H1 (cell line): ENCODE measurements around the gene CTNND2. TPM values are rescaled to one million over a fixed set of nuclear protein-coding genes. Genes with fewer than 3 reads are reported as not detected.

Source experiments
- CTCF ChIA-PET: fragments of 300-600 bp; sonication (Branson Sonifier 250); formaldehyde crosslinking; loops from one replicate; lab custom pipeline; 2021; ENCODE audit not compliant: partially characterized antibody; lab: Charles Lee
- POLR2A ChIA-PET: fragments of 300-600 bp; sonication (Branson Sonifier 250); formaldehyde crosslinking; loops from one replicate; lab custom pipeline; 2021; ENCODE audit warnings: inconsistent platforms; ENCODE audit not compliant: partially characterized antibody; lab: Charles Lee
- DNase-seq, 2 experiments: peaks; one replicate each; pipeline versions ENCODE4 v3.0.0 to v3.0.0-alpha.2; 2010 to 2022; ENCODE audit warnings: low spot score in 2 of 2, low read depth in 1 of 2, mixed read lengths in 1 of 2
- FAIRE-seq: peaks from 2 replicates; lab custom pipeline; 2011; peaks lifted over from hg19 to GRCh38; lab: Jason Lieb, UNC
- H2AFZ ChIP-seq: 2 replicates; pipeline ENCODE4 v1.8.1; 2012; ENCODE audit warnings: low read length, inconsistent platforms
- H2AK5ac ChIP-seq: 2 replicates; pipeline ENCODE4 v1.6.1; 2013; ENCODE audit warnings: low read depth, low read length
- H2BK120ac ChIP-seq: replicated peaks from 2 replicates; pipeline ENCODE3; 2013; ENCODE audit warnings: low read depth, low read length, inconsistent platforms
- H2BK12ac ChIP-seq: 2 replicates; pipeline ENCODE4 v1.6.1; 2013; ENCODE audit warnings: low read depth, low read length
- H2BK15ac ChIP-seq: 2 replicates; pipeline ENCODE4 v1.6.1; 2013; ENCODE audit warnings: low read length
- H2BK20ac ChIP-seq: 2 replicates; pipeline ENCODE4 v1.6.1; 2013; ENCODE audit warnings: low read length
- H2BK5ac ChIP-seq: 2 replicates; pipeline ENCODE4 v1.6.1; 2013; ENCODE audit warnings: low read depth, low read length
- H3K14ac ChIP-seq: 2 replicates; pipeline ENCODE4 v1.6.1; 2013; ENCODE audit warnings: inconsistent platforms; ENCODE audit not compliant: insufficient read length
- H3K18ac ChIP-seq: 2 replicates; pipeline ENCODE4 v1.6.1; 2013; ENCODE audit warnings: low read length; ENCODE audit errors: extremely low read depth
- H3K23ac ChIP-seq: 2 replicates; pipeline ENCODE4 v1.6.1; 2013; ENCODE audit warnings: inconsistent platforms; ENCODE audit not compliant: insufficient read length
- H3K23me2 ChIP-seq: 2 replicates; pipeline ENCODE4 v1.6.1; 2013; ENCODE audit warnings: low read depth, low read length
- H3K27ac ChIP-seq: 2 replicates; pipeline ENCODE4 v1.6.1; 2011; ENCODE audit warnings: low read depth, low read length, inconsistent platforms
- H3K27me3 ChIP-seq, 4 experiments: replicated peaks in 1 of 4; 1 replicate in 1 of 4; 2 replicates in 3 of 4; pipeline versions ENCODE4 v1.6.1 to v1.8.1; 2011 to 2013; ENCODE audit warnings: low read length in 3 of 4, mild to moderate bottlenecking in 3 of 4, inconsistent platforms in 2 of 4, mixed read lengths in 2 of 4, moderate library complexity in 1 of 4; ENCODE audit not compliant: control insufficient read depth in 3 of 4, insufficient read depth in 3 of 4; ENCODE audit errors: extremely low read depth in 1 of 4
- H3K36me3 ChIP-seq, 4 experiments: 2 replicates each; pipeline versions ENCODE4 v1.6.1 to v1.8.1; 2011 to 2013; ENCODE audit warnings: mild to moderate bottlenecking in 4 of 4, low read length in 3 of 4, moderate library complexity in 2 of 4, control low read depth in 1 of 4, inconsistent platforms in 1 of 4; ENCODE audit not compliant: insufficient read depth in 4 of 4, control insufficient read depth in 2 of 4
- H3K4ac ChIP-seq: replicated peaks from 2 replicates; pipeline ENCODE3; 2013; ENCODE audit warnings: low read length, low read depth, mixed read lengths, inconsistent platforms; ENCODE audit not compliant: insufficient read length
- H3K4me1 ChIP-seq, 4 experiments: replicated peaks in 1 of 4; 1 replicate in 1 of 4; 2 replicates in 3 of 4; pipeline versions ENCODE4 v1.6.1 to v1.8.1; 2011 to 2013; ENCODE audit warnings: low read length in 3 of 4, inconsistent platforms in 2 of 4, mixed read lengths in 1 of 4; ENCODE audit not compliant: insufficient read depth in 4 of 4, control insufficient read depth in 3 of 4
- H3K4me2 ChIP-seq, 2 experiments: 2 replicates each; pipeline versions ENCODE4 v1.6.1 to v1.8.1; 2011 to 2013; ENCODE audit warnings: low read depth in 2 of 2, low read length in 2 of 2, control low read depth in 1 of 2, inconsistent platforms in 1 of 2, mild to moderate bottlenecking in 1 of 2; ENCODE audit not compliant: insufficient read depth in 1 of 2
- H3K4me3 ChIP-seq, 4 experiments: fragments of 200-600, 300-600 bp in 1 of 4; sonication (generic), shearing (Covaris generic), sonication (Bioruptor Twin) in 1 of 4; 2 replicates each; pipeline versions ENCODE4 v1.5.1 to v1.8.1; 2011 to 2016; ENCODE audit warnings: low read length in 4 of 4, low read depth in 3 of 4, control low read depth in 2 of 4, inconsistent platforms in 2 of 4, mild to moderate bottlenecking in 2 of 4, mixed read lengths in 1 of 4, moderate library complexity in 1 of 4; ENCODE audit not compliant: insufficient read depth in 2 of 4; ENCODE audit errors: extremely low read depth in 1 of 4
- H3K56ac ChIP-seq: replicated peaks from 2 replicates; pipeline ENCODE3; 2013; ENCODE audit warnings: low read depth, mild to moderate bottlenecking, mixed read lengths, low read length, inconsistent platforms; ENCODE audit not compliant: insufficient read length
- H3K79me1 ChIP-seq: 2 replicates; pipeline ENCODE4 v1.6.1; 2013; ENCODE audit warnings: low read depth, low read length, control low read depth
- H3K79me2 ChIP-seq, 2 experiments: 2 replicates each; pipeline versions ENCODE4 v1.6.1 to v1.8.1; 2012 to 2013; ENCODE audit warnings: low read length in 2 of 2, mild to moderate bottlenecking in 2 of 2, inconsistent platforms in 1 of 2; ENCODE audit not compliant: insufficient read depth in 2 of 2, control insufficient read depth in 1 of 2
- H3K9ac ChIP-seq, 4 experiments: replicated peaks in 1 of 4; 1 replicate in 1 of 4; 2 replicates in 3 of 4; pipeline versions ENCODE4 v1.6.1 to v1.8.1; 2011 to 2013; ENCODE audit warnings: low read depth in 3 of 4, low read length in 3 of 4, control low read depth in 2 of 4, mild to moderate bottlenecking in 2 of 4, moderate library complexity in 2 of 4, inconsistent platforms in 1 of 4; ENCODE audit errors: extremely low read depth in 1 of 4
- H3K9me3 ChIP-seq, 2 experiments: 2 replicates each; pipeline versions ENCODE4 v1.6.1 to v1.8.1; 2012 to 2013; ENCODE audit warnings: mild to moderate bottlenecking in 2 of 2, moderate library complexity in 2 of 2, control low read depth in 1 of 2, inconsistent platforms in 1 of 2, low read depth in 1 of 2, low read length in 1 of 2, mixed read lengths in 1 of 2; ENCODE audit not compliant: insufficient read depth in 2 of 2
- H4K20me1 ChIP-seq, 2 experiments: replicated peaks in 1 of 2; 2 replicates each; pipeline versions ENCODE3 to v1.8.1; 2011 to 2013; ENCODE audit warnings: inconsistent platforms in 2 of 2, low read length in 2 of 2, mild to moderate bottlenecking in 1 of 2; ENCODE audit not compliant: insufficient read depth in 2 of 2, control insufficient read depth in 1 of 2
- H4K5ac ChIP-seq: 2 replicates; pipeline ENCODE4 v1.6.1; 2013; ENCODE audit warnings: low read length, low read depth, mixed read lengths, inconsistent platforms; ENCODE audit not compliant: insufficient read length
- H4K8ac ChIP-seq: 2 replicates; pipeline ENCODE4 v1.8.0; 2013; ENCODE audit warnings: mild to moderate bottlenecking, moderate library complexity, low read length, inconsistent platforms; ENCODE audit not compliant: insufficient read depth; ENCODE audit errors: extremely low read depth
- H4K91ac ChIP-seq: replicated peaks from 2 replicates; pipeline ENCODE3; 2013; ENCODE audit warnings: low read length, mixed read lengths, inconsistent platforms; ENCODE audit not compliant: insufficient read length
- EP300 ChIP-seq, 2 experiments: IDR thresholded peaks; 1 replicate in 1 of 2; 2 replicates in 1 of 2; pipeline ENCODE4 v1.6.1; 2011 to 2012; ENCODE audit warnings: low read depth in 2 of 2, low read length in 2 of 2, mild to moderate bottlenecking in 2 of 2, borderline replicate concordance in 1 of 2, inconsistent platforms in 1 of 2, moderate library complexity in 1 of 2
- JUN ChIP-seq: IDR thresholded peaks from 2 replicates; pipeline ENCODE4 v1.6.1; 2011; ENCODE audit warnings: low read depth, mild to moderate bottlenecking, improper control_type of control experiment, low read length
- JUND ChIP-seq: IDR thresholded peaks from 2 replicates; pipeline ENCODE4 v1.6.1; 2011; ENCODE audit warnings: mild to moderate bottlenecking, improper control_type of control experiment, low read length
- NRF1 ChIP-seq: IDR thresholded peaks from 2 replicates; pipeline ENCODE4 v1.6.1; 2011; ENCODE audit warnings: mild to moderate bottlenecking, low read depth, low read length, improper control_type of control experiment
- POLR2AphosphoS5 ChIP-seq: IDR thresholded peaks from 2 replicates; pipeline ENCODE4 v1.6.1; 2011; ENCODE audit warnings: low read depth, low read length
- RAD21 ChIP-seq, 2 experiments: IDR thresholded peaks in 1 of 2; conservative IDR thresholded peaks in 1 of 2; 2 replicates each; pipeline ENCODE4 v1.6.1; 2011; ENCODE audit warnings: low read depth in 2 of 2, low read length in 2 of 2, improper control_type of control experiment in 1 of 2, inconsistent platforms in 1 of 2, mild to moderate bottlenecking in 1 of 2, moderate library complexity in 1 of 2
- RBBP5 ChIP-seq: IDR thresholded peaks from 2 replicates; pipeline ENCODE4 v1.7.1; 2012; ENCODE audit warnings: low read depth, mild to moderate bottlenecking, inconsistent platforms, low read length, moderate library complexity, borderline replicate concordance
- SAP30 ChIP-seq: fragments of 300-600 bp; sonication (generic); IDR thresholded peaks from 2 replicates; pipeline ENCODE4 v1.7.1; 2012; ENCODE audit warnings: low read length, moderate library complexity, mild to moderate bottlenecking, inconsistent platforms; ENCODE audit not compliant: insufficient read depth, insufficient replicate concordance
- SRF ChIP-seq: IDR thresholded peaks from 2 replicates; pipeline ENCODE4 v1.6.1; 2011; ENCODE audit warnings: mild to moderate bottlenecking, low read depth, low read length, moderate library complexity
- WGBS, 2 experiments: shearing (Covaris generic) in 1 of 2; methylation state at CpG; one replicate each; pipeline versions ENCODE4 v1.1.6 to v1.1.7; 2013 to 2015; ENCODE audit warnings: low lambda C conversion rate in 2 of 2, mixed read lengths in 2 of 2, inconsistent platforms in 1 of 2, low coverage in 1 of 2, missing lambda C conversion rate in 1 of 2; ENCODE audit not compliant: insufficient replicate concordance in 2 of 2, insufficient coverage in 1 of 2, insufficient read length in 1 of 2; ENCODE audit errors: extremely low coverage in 1 of 2, missing lambda C conversion rate in 1 of 2; 5-methylcytosine and 5-hydroxymethylcytosine counted together
- polyA plus RNA-seq, 7 experiments: library from polyadenylated mRNA; depleted of rRNA in 3 of 7; stranded (reverse) in 5 of 7; unstranded in 2 of 7; fragments of >200 nt in 5 of 7; fragments of 200-250 nt in 2 of 7; gene quantifications; 1 replicate in 5 of 7; 2 replicates in 1 of 7; 4 replicates in 1 of 7; pipeline versions ENCODE4 v1.2.1 to v1.2.3, GENCODE V29; 2011 to 2013; ENCODE audit warnings: missing spikeins in 2 of 7, mixed read lengths in 2 of 7
- total RNA-seq: library from RNA; stranded (reverse); fragmentation: NEBNext Ultra II Directional; extraction: Animal tissue kit (Norgen Biotek cat#: 25700); gene quantifications from 2 replicates; pipeline ENCODE4 v1.2.1, GENCODE V29; 2021
- TF ChIP-seq, protein P1 (sequence below): IDR thresholded peaks from 2 replicates; pipeline ENCODE4 v1.6.1; 2012; ENCODE audit warnings: low read length, inconsistent platforms

The CTNND2 gene
- total and polyA plus RNA-seq, 2 of the 8 experiments (the other 6 are each of a cell fraction or from before 2014, with no cell fraction given) = 7.4 to 14.2 TPM

DNA sequence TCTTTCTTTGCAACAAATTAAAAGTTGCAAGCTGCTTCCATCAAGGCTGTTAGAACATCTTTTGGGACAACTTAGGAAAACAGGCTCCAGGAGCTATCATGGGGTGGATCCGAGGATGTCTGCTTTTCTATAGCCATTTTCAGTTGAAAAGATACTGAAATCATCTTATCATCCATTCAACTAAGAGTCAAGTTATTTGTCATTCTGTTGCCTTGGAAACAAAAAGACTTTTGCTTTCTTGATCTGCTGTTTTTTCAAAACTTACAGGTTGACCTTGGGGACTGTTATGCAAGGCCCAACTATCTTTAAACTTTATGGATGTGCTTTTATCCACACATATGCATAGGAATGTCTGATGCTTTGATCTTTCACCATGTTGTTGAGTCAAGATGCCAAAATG, 597.9 kb downstream of the CTNND2 start:
- POLR2A ChIA-PET = no interaction called here
- TF ChIP-seq SAP30 (no peak), POLR2AphosphoS5 (no peak), RAD21 (IDR thresholded peaks at IDR 0.05 in 1 of 2, conservative IDR thresholded peaks at IDR 0.05 in 1 of 2; ENCODE audit: low read depth in 2 of 2, low read length in 2 of 2) (no peak), JUN (no peak), NRF1 (no peak), JUND (no peak), EP300 (IDR thresholded peaks at IDR 0.05; ENCODE audit: borderline replicate concordance in 1 of 2, low read depth in 2 of 2, low read length in 2 of 2) (no peak), SRF (no peak), RBBP5 (no peak)
- TF ChIP-seq, protein P1, sequence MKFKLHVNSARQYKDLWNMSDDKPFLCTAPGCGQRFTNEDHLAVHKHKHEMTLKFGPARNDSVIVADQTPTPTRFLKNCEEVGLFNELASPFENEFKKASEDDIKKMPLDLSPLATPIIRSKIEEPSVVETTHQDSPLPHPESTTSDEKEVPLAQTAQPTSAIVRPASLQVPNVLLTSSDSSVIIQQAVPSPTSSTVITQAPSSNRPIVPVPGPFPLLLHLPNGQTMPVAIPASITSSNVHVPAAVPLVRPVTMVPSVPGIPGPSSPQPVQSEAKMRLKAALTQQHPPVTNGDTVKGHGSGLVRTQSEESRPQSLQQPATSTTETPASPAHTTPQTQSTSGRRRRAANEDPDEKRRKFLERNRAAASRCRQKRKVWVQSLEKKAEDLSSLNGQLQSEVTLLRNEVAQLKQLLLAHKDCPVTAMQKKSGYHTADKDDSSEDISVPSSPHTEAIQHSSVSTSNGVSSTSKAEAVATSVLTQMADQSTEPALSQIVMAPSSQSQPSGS = no peak

More for the DNA sequence above, 597.9 kb downstream of the CTNND2 start:
- no peak overlapping the region for H2BK5ac ChIP-seq
- no peaks in the 10 kb centered on the region for H4K20me1 ChIP-seq
- H2BK12ac ChIP-seq = no peak overlapping the region
- no peak overlapping the region for H3K4me3 ChIP-seq
- no peak overlapping the region for H2BK120ac ChIP-seq
- H4K91ac ChIP-seq = no peak overlapping the region
- H3K36me3 ChIP-seq = no peaks in the 10 kb centered on the region
- no peak overlapping the region for H3K23ac ChIP-seq
- no peak overlapping the region for H2AFZ ChIP-seq
- H3K9ac ChIP-seq = no peak overlapping the region
- 96% methylated on average over 1 of the region's 1 CpG; no CpG with 5 or more reads in 1 of the 2 experiments for WGBS, 2 experiments
- CTCF ChIA-PET = no interaction called here
- H3K9me3 ChIP-seq = no peaks in the 10 kb centered on the region; a peak in 1 of 4 replicates
- H3K79me1 ChIP-seq = no peaks in the 10 kb centered on the region
- H3K79me2 ChIP-seq = no peaks in the 10 kb centered on the region
- no peak overlapping the region for H3K18ac ChIP-seq
- no peak overlapping the region for H4K5ac ChIP-seq
- no peaks in the 10 kb centered on the region for H3K27me3 ChIP-seq
- no peak overlapping the region for H3K14ac ChIP-seq
- no peak overlapping the region for H4K8ac ChIP-seq
- H3K4me1 ChIP-seq = 0 out of 7 replicates have a peak, but pooled peaks cover 0 to 2% (median 0%) of the 10 kb centered on the region in 4 experiments
- no peak overlapping the region for H2AK5ac ChIP-seq
- H2BK20ac ChIP-seq = no peak overlapping the region
- FAIRE-seq (no peak), DNase-seq (no peak)
- no peak overlapping the region for H3K27ac ChIP-seq
- H2BK15ac ChIP-seq = no peak overlapping the region
- H3K4ac ChIP-seq = no peak overlapping the region
- H3K56ac ChIP-seq = no peak overlapping the region
- no peak overlapping the region for H3K4me2 ChIP-seq
- peaks cover 7% of the 10 kb centered on the region; the same call in 1 of the 2 replicates for H3K23me2 ChIP-seq
